Lower lobe of right lung (tissue), 2 donors: ENCODE results near the gene MC1R. TPM values are rescaled to one million over a fixed set of nuclear protein-coding genes. Genes with fewer than 3 reads are reported as not detected.

Experiments used
- ATAC-seq, 2 donors: fragments of 200-7000 bp; cut with Tn5 transposase; one replicate each; pipeline ENCODE4 v1.9.1; 2020 to 2022; ENCODE audit warnings: mild to moderate bottlenecking in 2 of 2, moderate library complexity in 2 of 2
- DNase-seq: peaks from one replicate; pipeline ENCODE4 v3.0.0-alpha.2; 2020
- H3K27ac ChIP-seq: fragments of 200-600 bp; one replicate; pipeline ENCODE4 v1.8.0; 2022
- H3K27me3 ChIP-seq: fragments of 200-600 bp; one replicate; pipeline ENCODE4 v1.8.0; 2022; ENCODE audit warnings: low read depth
- H3K36me3 ChIP-seq: fragments of 200-600 bp; one replicate; pipeline ENCODE4 v1.8.0; 2022; ENCODE audit warnings: mild to moderate bottlenecking
- H3K4me1 ChIP-seq: fragments of 200-600 bp; one replicate; pipeline ENCODE4 v1.8.0; 2022
- H3K4me3 ChIP-seq: fragments of 200-600 bp; one replicate; pipeline ENCODE4 v1.8.0; 2022; ENCODE audit warnings: mild to moderate bottlenecking
- H3K9me3 ChIP-seq: fragments of 200-600 bp; one replicate; pipeline ENCODE4 v1.8.0; 2022
- intact Hi-C: fragments of 100-400 bp; cut with DNase I; formaldehyde crosslinking; loops from one replicate; pipeline ENCODE4 v1.11.0; 2022
- long read RNA-seq: library from polyadenylated mRNA; unstranded; transcript quantifications from one replicate; pipeline ENCODE4 v2.0.0, GENCODE V29; 2021
- total RNA-seq: library from RNA; stranded (reverse); fragmentation: NEBNext Ultra II Directional; extraction: Animal tissue kit (Norgen Biotek cat#: 25700); gene quantifications from one replicate; pipeline ENCODE4 v1.2.1, GENCODE V29; 2021
- TF ChIP-seq, protein P1 (sequence below): fragments of 200-600 bp; IDR thresholded peaks from one replicate; pipeline ENCODE4 v1.8.0; 2022; ENCODE audit warnings: antibody characterized with exemption, mild to moderate bottlenecking
- donor health status: DM: no; HTN: yes; CAD: no; lungs with severe emphysema.

MC1R gene
- total RNA-seq: 5.3 TPM
- long read RNA-seq, partial matches to known transcripts: 1 of 2 reads
- long read RNA-seq, other reads (novel, unspliced or antisense): 0 of 2 reads

DNA sequence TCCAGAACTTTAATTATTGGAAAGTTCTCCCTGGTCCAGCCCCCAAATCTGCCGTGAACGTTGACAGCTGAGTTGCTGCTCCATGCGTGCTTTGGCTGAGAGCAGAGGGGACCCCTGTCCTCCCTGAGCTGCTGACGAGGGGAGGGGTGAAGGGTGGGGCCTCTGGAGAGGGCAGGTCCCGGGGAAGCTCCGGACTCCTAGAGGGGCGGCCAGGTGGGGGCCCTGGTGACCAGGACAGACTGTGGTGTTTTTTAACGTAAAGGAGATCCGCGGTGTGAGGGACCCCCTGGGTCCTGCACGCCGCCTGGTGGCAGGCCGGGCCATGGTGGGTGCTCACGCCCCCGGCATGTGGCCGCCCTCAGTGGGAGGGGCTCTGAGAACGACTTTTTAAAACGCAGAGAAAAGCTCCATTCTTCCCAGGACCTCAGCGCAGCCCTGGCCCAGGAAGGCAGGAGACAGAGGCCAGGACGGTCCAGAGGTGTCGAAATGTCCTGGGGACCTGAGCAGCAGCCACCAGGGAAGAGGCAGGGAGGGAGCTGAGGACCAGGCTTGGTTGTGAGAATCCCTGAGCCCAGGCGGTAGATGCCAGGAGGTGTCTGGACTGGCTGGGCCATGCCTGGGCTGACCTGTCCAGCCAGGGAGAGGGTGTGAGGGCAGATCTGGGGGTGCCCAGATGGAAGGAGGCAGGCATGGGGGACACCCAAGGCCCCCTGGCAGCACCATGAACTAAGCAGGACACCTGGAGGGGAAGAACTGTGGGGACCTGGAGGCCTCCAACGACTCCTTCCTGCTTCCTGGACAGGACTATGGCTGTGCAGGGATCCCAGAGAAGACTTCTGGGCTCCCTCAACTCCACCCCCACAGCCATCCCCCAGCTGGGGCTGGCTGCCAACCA lies at the start of gene MC1R:
Gene MC1R, plus strand, starts transcription at position 410 of the 895 bp plus-strand sequence. Its CDS starts 397 bp downstream, at position 807.
- TF ChIP-seq, protein P1, sequence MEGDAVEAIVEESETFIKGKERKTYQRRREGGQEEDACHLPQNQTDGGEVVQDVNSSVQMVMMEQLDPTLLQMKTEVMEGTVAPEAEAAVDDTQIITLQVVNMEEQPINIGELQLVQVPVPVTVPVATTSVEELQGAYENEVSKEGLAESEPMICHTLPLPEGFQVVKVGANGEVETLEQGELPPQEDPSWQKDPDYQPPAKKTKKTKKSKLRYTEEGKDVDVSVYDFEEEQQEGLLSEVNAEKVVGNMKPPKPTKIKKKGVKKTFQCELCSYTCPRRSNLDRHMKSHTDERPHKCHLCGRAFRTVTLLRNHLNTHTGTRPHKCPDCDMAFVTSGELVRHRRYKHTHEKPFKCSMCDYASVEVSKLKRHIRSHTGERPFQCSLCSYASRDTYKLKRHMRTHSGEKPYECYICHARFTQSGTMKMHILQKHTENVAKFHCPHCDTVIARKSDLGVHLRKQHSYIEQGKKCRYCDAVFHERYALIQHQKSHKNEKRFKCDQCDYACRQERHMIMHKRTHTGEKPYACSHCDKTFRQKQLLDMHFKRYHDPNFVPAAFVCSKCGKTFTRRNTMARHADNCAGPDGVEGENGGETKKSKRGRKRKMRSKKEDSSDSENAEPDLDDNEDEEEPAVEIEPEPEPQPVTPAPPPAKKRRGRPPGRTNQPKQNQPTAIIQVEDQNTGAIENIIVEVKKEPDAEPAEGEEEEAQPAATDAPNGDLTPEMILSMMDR: peak; percentile 33
- H3K4me3 ChIP-seq: peak within 1 kb of the TSS; percentile 40
- peaks cover 47% of the 10 kb centered on the region for H3K4me1 ChIP-seq
- DNase-seq (no peak), ATAC-seq (peak; percentile 1)
- peak within 1 kb of the TSS; percentile 10 for H3K27ac ChIP-seq
- intact Hi-C loops: no loop called here
- no peaks in the 10 kb centered on the region for H3K36me3 ChIP-seq
- H3K9me3 ChIP-seq: no peaks in the 10 kb centered on the region
- H3K27me3 ChIP-seq: peaks cover 28% of the 10 kb centered on the region

DNA sequence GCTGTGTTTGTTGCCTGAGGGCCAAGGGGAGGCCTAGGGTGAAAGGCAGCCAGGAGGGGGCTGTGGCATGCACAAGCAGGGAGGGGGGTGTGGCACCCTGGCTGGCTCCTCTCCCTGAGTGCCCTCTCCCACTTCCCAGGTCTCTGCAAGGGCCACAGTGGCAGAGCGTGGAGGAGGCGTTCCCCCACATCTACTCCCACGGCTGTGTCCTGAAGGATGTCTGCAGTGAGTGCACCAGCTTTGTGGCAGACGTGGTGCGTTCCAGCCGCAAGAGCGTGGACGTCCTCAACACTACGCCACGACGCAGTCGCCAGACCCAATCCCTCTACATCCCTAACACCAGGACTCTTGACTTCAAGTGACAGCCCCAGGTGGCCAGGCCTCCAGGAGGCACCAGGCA lies 48.8 kb upstream of the MC1R start:
- H3K9me3 ChIP-seq: peaks cover 7% of the 10 kb centered on the region
- ATAC-seq (no peak), DNase-seq (no peak)
- no peak overlapping the region for H3K27ac ChIP-seq
- H3K27me3 ChIP-seq: no peaks in the 10 kb centered on the region
- H3K36me3 ChIP-seq: peaks cover 5% of the 10 kb centered on the region
- TF ChIP-seq, protein P1: no peak
- intact Hi-C loops: loop anchor here (10.0 kb wide), 1 partner anchor 165 kb away; the partner anchor contains the start of gene SPATA2L
- no peak overlapping the region for H3K4me3 ChIP-seq
- H3K4me1 ChIP-seq: peaks cover 18% of the 10 kb centered on the region

- H3K27me3 ChIP-seq: no peaks in the 10 kb centered on the region
- DNase-seq (no peak), ATAC-seq (no peak)
- peaks cover 19% of the 10 kb centered on the region for H3K4me1 ChIP-seq
- H3K4me3 ChIP-seq: no peak overlapping the region
- TF ChIP-seq, protein P1: no peak
- H3K9me3 ChIP-seq: peaks cover 7% of the 10 kb centered on the region
- intact Hi-C loops: no loop called here
- no peak overlapping the region for H3K27ac ChIP-seq
- H3K36me3 ChIP-seq: peaks cover 9% of the 10 kb centered on the region
Measured at GRCh38 chr16:89870440-89870839, 48.2 kb upstream of the MC1R start.

GRCh38 chr16:89871895-89872294 lies 46.8 kb upstream of the MC1R start:
- TF ChIP-seq, protein P1: no peak
- DNase-seq: no peak
- no peak overlapping the region for H3K27ac ChIP-seq

GRCh38 chr16:89873109-89873971 lies 45.3 kb upstream of the MC1R start, which contains the start of gene TCF25:
Gene TCF25 (plus strand): TSS chr16:89873592. CDS start chr16:89873668, 76 bp downstream.
- DNase-seq: peak; percentile 86
- Histone ChIP-seq H3K36me3 (peaks cover 25% of the 10 kb centered on the region), H3K27me3 (no peaks in the 10 kb centered on the region), H3K9me3 (no peaks in the 10 kb centered on the region), H3K27ac (peak within 1 kb of the TSS; percentile 97), H3K4me3 (peak within 1 kb of the TSS; percentile 95), H3K4me1 (peaks cover 19% of the 10 kb centered on the region)
- TF ChIP-seq, protein P1: no peak
- intact Hi-C loops: no loop called here
- ATAC-seq: peak; percentile 89

More at GRCh38 chr16:89871895-89872294, 46.8 kb upstream of the MC1R start:
- Histone ChIP-seq H3K4me1 (peaks cover 19% of the 10 kb centered on the region), H3K9me3 (peaks cover 7% of the 10 kb centered on the region), H3K27me3 (no peaks in the 10 kb centered on the region), H3K4me3 (peak overlapping the region; percentile 95), H3K36me3 (peaks cover 21% of the 10 kb centered on the region)
- no peak for ATAC-seq
- intact Hi-C loops: no loop called here
